HG03045 (cell line): ENCODE measurements around the gene AADAC.
"Not testable (repeated sequence)": the region's sequence is repeated elsewhere in the genome, so short reads cannot be mapped to it uniquely, and the experiment has no call there.

Experiments used
- ATAC-seq: cut with Tn5 transposase; IDR thresholded peaks from one replicate; pipeline ENCODE4 v1.9.1; 2021; ENCODE audit warnings: mild to moderate bottlenecking, moderate library complexity; ENCODE audit not compliant: unreplicated experiment

The AADAC gene

DNA sequence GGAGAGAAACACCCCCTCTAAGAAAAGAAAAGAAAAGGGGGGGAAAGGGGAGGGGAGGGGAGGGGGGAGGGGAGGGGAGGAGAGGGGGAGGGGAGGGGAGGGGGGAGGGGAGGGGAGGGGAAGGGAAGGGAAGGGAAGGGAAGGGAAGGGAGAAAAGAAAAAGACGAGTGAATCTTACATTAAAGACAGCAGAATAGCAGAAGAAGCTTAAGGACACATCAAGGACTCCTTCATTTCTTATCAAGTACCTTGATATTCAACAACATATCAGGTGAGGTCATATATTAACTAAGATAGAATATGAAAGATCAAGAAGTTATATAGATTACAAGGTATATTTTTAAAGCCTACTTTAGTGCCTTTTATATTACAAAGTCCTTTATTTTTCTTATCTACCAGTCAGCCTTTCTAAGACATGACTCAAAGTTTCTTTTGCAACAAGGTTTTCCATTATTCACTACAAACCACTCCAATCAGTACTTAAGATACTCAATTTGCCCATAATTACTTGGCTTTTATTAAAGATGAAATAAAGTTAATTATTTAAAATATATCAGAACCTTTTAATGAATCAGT is 17.7 kb upstream of the AADAC start:
- ATAC-seq, result no peak

DNA sequence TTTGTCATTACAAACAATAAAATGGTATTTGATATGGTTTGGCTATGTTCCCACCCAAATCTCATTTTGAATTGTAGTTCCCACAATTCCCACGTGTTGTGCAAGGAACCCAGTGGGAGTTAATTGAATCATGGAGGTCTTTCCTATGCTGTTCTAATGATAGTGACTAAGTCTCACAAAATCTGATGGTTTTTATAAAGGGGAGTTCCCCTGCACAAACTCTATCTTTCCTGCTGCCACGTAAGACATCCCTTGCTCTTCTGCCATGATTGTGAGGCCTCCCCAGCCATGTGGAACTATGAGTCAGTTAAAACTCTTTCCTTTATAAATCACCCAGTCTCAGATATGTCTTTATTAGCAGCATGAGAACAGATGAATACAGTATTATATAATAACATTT is 15.4 kb upstream of the AADAC start:
- ATAC-seq, result no peak

DNA sequence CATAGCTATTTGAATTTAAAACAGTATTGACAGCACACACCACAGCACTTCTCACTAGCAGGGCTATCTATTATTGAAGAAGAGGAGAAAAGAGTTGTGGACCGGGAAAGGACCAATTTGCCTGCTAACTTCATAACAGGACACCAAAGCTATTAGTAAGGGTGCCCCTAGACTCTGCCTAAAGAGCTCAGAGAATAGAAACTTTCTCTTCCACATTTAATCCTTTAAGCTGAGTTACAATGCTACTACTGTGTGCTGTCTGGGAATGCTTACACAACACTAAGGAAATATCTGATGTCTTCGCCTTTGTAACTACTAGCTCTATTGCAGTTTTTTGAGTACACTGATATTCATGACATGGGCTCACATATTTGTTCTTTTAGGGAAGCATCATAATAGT is 13.5 kb upstream of the AADAC start:
- no peak for ATAC-seq

DNA sequence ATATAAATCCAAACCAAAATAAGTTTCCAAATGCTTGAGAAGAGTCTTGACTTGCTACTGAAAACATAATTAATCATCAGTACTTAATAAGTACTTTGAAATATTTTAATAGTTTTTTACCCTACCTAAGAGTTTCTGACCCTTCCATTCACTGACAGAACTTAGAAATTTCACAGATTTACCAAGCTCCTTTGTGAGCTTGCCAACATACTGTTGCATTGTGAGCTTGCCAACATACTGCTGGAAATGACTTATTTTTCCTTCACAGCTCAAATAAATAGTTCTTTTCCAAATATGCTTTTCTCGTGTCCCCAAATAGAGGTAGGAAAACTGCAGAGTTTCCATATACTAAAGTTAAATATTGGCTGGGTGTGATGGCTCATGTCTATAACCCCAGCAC is 9.6 kb upstream of the AADAC start:
- ATAC-seq, result no peak

DNA sequence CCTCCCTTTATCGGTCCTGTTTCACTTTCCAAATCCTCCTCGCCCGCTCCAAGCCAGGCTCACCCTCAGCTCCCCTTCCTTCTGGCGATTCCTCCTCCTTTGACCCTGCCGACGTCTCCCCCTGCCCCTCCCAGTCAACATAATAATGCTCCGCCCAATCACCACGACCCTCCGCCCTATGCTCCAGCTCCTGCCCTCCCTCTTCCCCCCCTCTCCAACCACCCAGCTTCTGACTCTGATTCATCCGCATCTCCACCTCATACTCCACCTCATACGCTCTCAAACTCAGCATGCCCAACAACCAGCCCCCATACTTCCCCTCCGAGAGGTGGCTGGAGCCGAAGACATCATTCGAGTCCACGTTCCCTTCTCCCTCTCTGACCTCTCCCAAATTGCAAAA is 7.1 kb upstream of the AADAC start:
- ATAC-seq, result no peak

DNA sequence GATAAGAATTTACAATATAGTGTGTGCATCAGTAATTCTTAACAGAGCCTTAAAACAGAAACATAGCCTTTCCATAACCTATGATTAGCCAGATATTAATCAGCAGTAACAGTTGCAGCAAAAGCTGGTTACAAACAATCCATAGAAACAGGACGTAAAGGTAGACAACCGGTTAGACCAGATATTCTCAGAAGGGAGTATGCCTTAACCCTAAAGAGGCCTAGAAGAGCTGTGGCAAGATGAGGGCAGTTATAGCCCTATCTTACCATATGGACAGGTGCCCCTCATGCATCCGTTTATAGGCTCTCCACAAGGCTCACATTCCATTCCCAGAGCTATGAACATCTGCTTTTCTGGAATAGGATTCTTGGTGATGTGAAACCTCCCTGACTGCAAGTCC is 5.0 kb upstream of the AADAC start:
- not testable (repeated sequence) for ATAC-seq

DNA sequence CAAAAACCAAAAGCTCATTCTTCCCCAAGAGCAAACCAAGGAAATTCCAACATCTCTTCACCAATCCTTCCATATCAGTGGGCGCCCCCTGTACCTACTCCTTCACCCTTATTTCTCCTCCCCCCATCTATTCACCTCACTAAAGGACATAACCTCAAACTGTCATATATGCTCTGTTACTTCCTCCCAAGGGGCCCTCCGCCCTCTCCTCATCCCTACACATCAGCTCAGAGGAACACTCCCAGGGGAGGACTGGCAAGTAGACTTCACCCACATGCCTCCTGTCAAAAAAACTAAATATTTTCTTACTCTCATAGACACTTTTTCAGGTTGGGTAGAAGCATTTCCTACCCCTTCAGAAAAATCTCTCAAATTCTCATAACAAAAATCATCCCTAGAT is 2.4 kb upstream of the AADAC start:
- ATAC-seq, result no peak

DNA sequence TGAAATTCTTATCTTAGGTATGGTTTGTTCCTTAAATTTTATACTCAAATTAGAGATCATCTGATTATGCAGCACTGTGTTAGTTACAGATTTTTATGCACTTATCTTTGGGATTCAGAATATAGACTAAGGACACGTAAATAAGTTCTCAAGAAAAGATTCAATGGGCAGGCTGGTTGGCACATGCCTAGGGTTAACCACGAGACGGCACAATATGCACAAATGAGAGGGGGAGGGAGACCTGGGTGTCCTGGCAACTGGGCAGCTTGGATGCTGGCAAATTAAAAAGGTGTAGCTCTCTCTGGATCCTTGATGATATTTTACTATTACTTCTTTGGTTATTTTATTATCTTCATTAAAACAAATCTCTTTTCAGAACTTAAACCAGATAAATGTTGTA is 672 bp downstream of the AADAC start:
- no peak for ATAC-seq

DNA sequence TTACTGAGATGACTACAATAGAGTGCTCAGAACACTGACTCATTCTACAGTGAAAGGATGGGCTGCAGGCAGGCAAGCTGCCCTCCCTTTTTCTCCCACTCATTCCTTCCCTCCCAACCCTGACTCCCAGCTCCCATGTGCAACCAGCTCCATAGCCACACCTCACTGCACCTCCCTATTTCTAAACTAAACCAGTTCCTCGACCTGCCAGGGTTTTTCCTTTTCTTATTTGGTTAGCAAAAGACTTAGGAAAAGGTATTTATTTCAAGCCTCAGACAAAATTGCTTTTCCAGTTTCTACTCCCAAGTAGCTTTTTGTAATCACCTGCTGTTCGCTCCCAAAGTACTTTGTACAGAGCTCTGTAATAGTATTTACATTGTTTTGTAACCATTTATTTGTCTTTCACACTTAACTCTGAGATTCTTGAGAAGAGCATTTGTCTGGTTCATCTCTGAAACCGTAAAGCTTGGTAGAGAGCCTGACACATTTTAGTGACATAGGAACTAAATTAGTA is 2.2 kb downstream of the AADAC start:
- no peak for ATAC-seq

DNA sequence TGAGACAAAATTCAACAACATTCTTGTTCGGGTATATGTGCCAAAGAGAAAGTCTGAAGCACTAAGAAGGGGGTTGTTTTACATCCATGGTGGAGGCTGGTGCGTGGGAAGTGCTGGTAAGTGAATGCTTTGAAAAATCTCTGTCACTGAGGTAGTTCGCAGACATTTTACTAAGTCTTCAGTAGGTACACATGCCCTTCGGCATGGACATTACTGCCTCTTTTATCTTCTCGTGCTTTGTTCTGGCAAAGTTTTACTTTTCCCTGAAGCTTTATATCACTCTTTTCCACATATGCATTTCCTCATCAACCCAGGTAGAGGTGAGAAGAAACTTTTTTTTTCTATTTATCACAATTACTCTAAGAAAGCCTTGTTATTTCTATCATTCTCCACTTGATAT is 3.6 kb downstream of the AADAC start:
- no peak for ATAC-seq

DNA sequence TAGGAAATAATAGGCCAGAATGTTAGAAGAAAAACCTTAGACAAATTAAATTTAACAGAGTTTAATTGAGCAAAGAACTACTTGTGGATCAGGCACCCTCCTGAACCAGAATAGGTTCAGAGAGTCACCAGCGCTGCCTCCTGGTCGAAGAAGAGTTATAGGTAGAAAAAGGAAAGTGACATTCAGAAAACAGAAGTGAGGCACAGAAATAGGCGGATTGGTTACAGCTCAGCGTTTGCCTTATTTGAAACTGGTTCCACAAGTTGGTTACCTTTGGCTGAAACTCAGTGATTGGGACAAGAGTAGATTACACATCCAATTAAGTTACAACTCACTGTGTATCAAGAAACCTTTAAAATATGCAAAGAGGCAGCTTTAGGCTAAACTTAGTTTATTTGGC is 4.4 kb downstream of the AADAC start:
- ATAC-seq, result no peak

DNA sequence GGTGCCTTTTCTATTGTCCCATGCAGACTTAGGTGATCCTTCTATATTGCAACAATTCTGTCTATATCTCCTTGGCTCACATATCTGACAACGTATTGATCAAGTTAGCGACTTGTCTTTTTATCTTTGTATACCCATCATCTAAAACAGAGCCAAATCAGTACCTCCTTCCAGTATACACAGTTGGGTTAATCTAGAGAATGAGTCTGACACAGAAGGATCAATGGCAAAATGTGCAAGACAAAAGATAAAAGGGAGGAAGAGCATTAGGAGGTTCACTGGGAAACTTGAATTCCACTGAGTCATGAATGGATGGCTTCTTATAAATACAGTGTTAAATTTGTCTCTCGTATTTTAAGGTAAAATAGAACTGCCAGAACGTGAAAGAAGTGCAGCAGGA is 6.0 kb downstream of the AADAC start:
- no peak for ATAC-seq

DNA sequence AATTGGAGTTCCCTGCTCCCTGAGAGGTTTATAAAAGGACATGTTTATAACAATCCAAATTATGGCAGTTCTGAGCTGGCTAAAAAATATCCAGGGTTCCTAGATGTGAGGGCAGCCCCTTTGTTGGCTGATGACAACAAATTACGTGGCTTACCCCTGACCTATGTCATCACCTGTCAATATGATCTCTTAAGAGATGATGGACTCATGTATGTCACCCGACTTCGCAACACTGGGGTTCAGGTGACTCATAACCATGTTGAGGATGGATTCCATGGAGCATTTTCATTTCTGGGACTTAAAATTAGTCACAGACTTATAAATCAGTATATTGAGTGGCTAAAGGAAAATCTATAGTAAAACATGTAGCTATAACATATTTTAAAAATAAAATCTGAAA is 13.9 kb downstream of the AADAC start:
- no peak for ATAC-seq

DNA sequence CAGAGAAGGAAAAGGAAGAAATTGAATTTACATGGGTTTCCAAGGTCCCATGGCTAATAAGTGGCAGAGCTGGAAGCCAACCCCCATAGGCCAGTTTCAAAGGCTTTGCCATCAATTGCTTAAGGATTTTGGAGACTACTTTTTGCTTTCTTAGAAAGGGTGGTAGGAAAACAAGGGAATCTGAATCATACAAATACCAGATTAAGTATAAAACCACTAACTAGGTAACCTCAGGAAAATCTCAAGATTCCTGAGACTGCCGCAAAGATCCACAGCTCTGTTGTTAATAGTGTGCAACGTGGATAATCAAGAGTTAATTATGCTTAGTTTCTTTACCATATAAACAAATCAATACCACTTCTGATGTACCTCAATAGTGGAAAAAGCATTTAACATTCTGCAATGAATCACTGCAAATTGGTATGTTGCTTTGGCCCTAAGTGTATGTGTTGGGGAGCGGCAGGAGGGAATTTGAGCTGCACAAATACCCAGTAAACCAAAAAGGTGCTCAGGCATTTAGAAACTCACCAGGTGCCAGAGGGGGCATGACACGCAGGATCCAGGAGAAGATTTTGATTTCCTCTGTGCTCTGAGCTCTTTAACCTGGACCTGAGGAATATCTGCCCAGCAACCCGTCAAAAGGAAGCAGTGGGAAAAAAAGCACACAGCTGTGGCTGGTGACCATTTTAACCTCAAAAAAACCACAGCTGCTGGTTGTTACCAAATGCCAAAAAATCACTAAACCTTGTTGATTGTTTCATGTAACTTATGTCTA is 22.0 kb downstream of the AADAC start:
- ATAC-seq, result no peak

DNA sequence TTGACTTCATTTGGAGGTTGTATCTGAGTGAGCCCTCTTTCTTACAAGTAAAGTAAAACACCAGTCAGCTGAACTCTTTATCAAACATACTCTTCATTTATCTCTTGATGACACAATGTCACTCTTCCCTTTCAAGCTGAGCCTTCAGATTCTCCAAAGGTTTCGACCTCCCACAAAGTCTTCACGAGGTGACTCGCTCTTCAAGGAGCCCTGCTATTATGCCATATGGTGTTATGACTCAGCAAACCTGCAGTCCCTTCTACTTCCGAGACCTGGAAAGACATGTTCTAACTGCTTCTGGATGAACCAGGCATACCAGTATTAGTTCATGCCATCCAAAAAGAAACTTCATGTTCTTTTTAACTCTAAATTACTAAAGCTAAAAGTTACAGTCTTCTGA is 23.1 kb downstream of the AADAC start:
- no peak for ATAC-seq

DNA sequence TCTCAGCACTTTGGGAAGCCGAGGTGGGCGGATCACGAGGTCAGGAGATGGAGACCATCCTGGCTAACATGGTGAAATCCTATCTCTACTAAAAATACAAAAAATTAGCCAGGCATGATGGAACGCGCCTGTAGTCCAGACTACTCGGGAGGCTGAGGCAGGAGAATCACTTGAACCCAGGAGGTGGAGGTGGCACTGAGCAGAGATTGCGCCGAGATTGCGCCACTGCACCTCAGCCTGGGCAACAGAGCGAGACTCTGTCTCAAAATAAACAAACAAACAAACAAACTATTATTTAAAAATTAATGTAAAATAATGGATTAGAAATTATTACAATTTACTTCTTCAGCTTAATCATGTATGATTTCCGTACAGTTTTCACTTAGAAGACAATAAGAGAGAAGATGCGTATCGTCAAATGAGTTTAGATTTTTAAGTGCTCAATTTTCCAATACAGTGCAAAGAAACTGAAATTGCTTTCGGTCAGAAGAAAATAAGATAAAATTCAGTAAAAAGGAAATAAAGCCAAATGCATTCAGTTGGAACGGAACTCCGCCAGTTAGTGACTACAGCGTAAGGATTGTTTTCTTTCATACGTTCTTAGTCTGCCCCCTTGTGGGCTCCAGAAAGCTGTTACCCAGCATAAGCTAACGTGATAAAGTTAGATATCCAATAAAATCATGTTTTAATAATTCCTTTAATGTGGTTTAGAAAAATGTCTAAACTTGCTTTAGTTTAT is 24.8 kb downstream of the AADAC start:
- no peak for ATAC-seq

DNA sequence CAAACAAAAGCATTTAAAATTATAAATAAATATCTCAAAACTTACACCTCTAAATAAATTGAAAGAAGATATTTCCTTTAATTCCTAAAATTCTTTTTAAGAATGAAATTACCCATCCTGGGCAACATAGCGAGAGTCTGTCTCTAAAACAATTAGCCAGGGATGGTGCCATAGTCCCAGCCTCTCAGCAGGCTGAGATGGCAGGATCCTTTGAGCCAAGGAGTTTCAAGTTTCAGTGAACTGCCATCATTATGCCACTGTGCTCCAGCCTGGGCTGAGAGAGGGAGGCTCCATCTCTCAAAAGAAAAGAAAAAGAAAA is 25.4 kb downstream of the AADAC start:
- ATAC-seq, result no peak

DNA sequence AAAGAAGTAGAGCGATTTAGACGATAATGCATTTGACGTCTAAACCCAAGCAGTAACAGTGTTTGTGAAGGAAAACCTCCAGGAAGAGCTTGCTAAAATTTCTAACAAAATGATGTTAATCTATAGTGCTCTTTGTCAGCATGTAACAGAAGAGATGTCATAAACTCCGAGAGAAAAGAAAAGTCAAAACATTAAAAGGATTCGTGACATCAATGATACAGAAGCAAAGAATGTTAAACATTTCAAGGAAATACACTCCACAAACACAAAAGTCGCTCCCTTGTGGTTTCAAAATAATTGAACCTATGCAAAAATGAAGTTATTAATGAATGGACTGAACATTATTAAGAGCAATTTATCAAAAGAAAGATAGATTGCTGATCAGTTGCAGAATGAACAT is 27.9 kb downstream of the AADAC start:
- no peak for ATAC-seq

DNA sequence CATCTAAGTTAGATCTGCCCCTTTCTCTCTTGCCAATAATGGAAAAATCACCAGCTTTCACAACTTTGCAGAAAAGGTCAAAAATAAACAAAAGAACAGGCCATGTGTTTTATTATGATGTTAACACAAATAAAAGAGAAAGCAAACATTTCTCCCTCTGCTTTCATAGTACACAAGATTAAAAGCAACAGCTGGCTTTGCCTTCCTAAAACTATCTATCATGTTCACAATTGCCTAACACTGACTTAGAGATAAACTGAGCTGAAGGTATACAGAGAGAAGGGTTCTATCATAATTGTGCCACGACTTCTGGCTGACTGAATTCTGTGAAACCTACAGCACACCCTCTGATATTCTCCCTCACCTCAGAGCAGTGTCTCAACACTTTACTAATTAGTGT is 29.4 kb downstream of the AADAC start:
- ATAC-seq, result no peak

DNA sequence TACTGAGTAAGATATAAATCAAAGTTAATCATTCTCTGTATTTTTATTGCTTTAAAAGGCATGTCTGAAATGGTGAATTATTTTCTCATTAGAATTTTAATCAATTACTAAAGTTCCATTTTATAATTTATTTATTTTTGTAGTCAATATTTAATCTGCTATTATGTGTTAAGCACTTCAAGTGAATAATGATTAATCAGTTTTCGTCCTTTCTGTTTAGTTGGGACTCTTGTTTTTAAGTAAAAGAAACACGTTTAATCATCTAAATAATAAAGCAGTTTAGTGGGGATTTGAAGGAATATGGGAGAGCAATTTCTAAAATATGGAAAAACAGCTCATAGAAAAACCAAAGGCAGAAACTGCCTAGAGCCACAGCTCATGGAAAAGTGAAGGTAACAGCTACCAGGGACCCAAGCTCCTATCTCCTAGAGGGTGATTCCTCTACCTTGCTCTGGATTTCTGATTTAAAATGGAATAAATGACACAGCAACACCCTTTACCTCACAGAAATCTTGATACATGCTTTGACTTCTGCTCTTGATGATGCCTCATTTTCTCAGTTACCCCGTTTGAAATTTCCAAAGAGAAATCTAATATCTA is 31.5 kb downstream of the AADAC start:
- ATAC-seq, result no peak

DNA sequence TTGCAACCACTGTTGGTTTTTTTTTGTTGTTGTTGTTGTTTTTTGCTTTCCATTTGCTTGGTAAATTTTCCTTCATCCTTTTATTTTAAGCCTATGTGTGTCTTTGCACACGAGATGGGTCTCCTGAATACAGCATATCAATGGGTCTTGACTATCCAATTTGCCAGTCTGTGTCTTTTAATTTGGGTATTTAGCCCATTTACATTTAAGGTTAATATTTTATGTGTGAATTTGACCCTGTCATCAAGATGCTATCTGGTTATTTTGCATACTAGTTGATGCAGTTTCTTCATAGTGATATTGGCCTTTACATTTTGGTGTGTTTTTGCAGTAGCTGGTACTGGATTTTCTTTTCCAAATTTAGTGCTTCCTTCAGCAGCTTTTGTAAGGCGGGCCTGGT is 36.1 kb downstream of the AADAC start:
- ATAC-seq, result not testable (repeated sequence)
